HFFc6 (cell line): ENCODE measurements around the gene CCDC73. TPM values are rescaled to one million over a fixed set of nuclear protein-coding genes. Genes with fewer than 3 reads are reported as not detected.

Experiments used
- DNase-seq: peaks from one replicate; pipeline ENCODE4 v3.0.0-alpha.2; 2018
- H3K27ac Mint-ChIP-seq: 2 replicates; pipeline ENCODE4 v1.8.0; 2020; ENCODE audit warnings: mild to moderate bottlenecking, mixed read lengths
- H3K27me3 Mint-ChIP-seq: 2 replicates; pipeline ENCODE4 v1.8.0; 2021; ENCODE audit warnings: mild to moderate bottlenecking, moderate library complexity, mixed read lengths; ENCODE audit not compliant: insufficient read depth
- H3K36me3 Mint-ChIP-seq: 2 replicates; pipeline ENCODE4 v1.8.0; 2021; ENCODE audit warnings: low read depth, mixed read lengths
- H3K4me1 Mint-ChIP-seq: 2 replicates; pipeline ENCODE4 v1.8.0; 2020; ENCODE audit warnings: low read depth, mixed read lengths
- H3K4me3 Mint-ChIP-seq: 2 replicates; pipeline ENCODE4 v1.8.0; 2020; ENCODE audit warnings: mild to moderate bottlenecking, moderate library complexity, mixed read lengths
- H3K9me3 Mint-ChIP-seq: 2 replicates; pipeline ENCODE4 v1.8.0; 2020; ENCODE audit warnings: mild to moderate bottlenecking, mixed read lengths
- total RNA-seq, 6 experiments: library from RNA; stranded (reverse); fragmentation: NEBNext Ultra II Directional; extraction: Animal tissue kit (Norgen Biotek cat#: 25700); gene quantifications; 2 replicates in 1 of 6; 3 replicates in 5 of 6; pipeline ENCODE4 v1.2.3, GENCODE V29; 2021
- TF ChIP-seq, protein P1 (sequence below): fragments of 200-600 bp; sonication (generic); IDR thresholded peaks from 2 replicates; pipeline ENCODE4 v1.5.0; 2021; ENCODE audit warnings: antibody characterized with exemption, mild to moderate bottlenecking

The CCDC73 gene
- total RNA-seq, 6 experiments from 2014 or later, result not detected

DNA sequence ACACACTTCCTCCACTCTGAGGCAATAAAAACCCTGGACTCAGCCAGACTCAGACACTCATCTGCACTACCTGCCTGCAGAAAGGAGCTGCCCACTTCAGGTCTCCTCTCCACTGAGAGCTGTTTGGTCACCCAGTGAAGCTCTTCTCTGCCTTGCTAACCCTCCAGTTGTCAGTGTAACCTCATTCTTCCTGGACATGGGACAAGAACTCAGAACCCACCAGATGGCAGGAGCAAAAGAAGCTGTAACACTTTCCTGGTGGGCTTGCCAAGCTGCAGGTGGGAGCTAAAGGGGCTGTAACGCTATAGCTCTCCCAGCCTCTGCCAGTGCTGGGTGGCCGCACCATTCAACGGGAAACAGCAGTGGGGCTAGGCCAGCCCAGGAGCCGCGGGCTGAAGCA is 89.7 kb downstream of the CCDC73 start:
- no peak for DNase-seq
- Mint-ChIP-seq H3K9me3 (no peaks in the 10 kb centered on the region; the same call in 1 of the 2 replicates), H3K4me3 (no peak overlapping the region), H3K27ac (no peak overlapping the region), H3K27me3 (peaks cover 3% of the 10 kb centered on the region; the same call in 1 of the 2 replicates), H3K4me1 (peaks cover 32% of the 10 kb centered on the region), H3K36me3 (no peaks in the 10 kb centered on the region)
- TF ChIP-seq, protein P1, sequence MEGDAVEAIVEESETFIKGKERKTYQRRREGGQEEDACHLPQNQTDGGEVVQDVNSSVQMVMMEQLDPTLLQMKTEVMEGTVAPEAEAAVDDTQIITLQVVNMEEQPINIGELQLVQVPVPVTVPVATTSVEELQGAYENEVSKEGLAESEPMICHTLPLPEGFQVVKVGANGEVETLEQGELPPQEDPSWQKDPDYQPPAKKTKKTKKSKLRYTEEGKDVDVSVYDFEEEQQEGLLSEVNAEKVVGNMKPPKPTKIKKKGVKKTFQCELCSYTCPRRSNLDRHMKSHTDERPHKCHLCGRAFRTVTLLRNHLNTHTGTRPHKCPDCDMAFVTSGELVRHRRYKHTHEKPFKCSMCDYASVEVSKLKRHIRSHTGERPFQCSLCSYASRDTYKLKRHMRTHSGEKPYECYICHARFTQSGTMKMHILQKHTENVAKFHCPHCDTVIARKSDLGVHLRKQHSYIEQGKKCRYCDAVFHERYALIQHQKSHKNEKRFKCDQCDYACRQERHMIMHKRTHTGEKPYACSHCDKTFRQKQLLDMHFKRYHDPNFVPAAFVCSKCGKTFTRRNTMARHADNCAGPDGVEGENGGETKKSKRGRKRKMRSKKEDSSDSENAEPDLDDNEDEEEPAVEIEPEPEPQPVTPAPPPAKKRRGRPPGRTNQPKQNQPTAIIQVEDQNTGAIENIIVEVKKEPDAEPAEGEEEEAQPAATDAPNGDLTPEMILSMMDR, result no peak

DNA sequence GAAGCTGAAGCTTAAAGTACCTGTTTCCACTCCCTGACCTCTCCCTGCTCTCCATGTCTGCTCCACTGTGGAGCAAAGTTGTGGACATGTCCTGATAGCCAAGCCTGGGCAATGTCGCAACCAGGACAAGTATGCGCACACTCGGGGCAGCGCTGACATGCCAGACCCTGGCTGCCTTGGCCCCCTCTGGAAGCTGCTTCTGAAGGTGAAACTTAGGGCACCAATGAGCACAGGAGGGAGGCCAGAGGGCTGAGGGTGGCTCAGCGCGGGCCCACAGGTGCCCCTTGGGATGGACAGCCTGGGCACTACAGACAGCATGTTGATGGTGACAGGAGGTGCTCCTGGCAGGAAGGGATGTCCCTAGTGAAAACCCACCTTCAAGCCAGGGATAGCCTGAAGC is 90.2 kb downstream of the CCDC73 start:
- Mint-ChIP-seq H3K4me3 (no peak overlapping the region), H3K27ac (no peak overlapping the region)

DNA sequence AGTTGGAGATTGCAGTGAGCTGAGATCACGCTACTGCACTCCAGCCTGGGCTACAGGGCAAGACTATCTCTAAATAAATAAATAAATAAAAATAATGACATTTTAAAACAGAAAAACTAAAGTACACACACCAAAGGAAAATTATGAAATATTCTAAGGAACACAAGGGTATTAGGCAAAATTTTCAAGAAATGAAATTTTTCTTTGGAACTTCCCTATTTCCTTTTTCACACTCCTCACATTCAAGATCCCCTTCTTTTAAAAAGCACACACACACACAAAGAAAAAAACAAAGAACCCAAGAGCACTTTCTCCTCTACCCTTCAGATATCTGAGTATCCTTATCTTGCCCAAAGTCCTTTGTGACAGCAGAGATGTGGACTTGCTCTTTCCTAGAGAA is 92.8 kb downstream of the CCDC73 start:
- Mint-ChIP-seq H3K36me3 (no peaks in the 10 kb centered on the region), H3K27me3 (peaks cover 3% of the 10 kb centered on the region; the same call in 1 of the 2 replicates), H3K4me3 (no peak overlapping the region), H3K27ac (no peak overlapping the region), H3K4me1 (peaks cover 11% of the 10 kb centered on the region), H3K9me3 (no peaks in the 10 kb centered on the region; the same call in 1 of the 2 replicates)
- no peak for DNase-seq
- TF ChIP-seq, protein P1, result no peak

More for the DNA sequence above, 90.2 kb downstream of the CCDC73 start:
- no peak for DNase-seq
- TF ChIP-seq, protein P1, result no peak
- no peaks in the 10 kb centered on the region for H3K36me3 Mint-ChIP-seq
- H3K4me1 Mint-ChIP-seq, result peaks cover 32% of the 10 kb centered on the region
- H3K27me3 Mint-ChIP-seq, result peaks cover 3% of the 10 kb centered on the region; the same call in 1 of the 2 replicates
- no peaks in the 10 kb centered on the region; the same call in 1 of the 2 replicates for H3K9me3 Mint-ChIP-seq

DNA sequence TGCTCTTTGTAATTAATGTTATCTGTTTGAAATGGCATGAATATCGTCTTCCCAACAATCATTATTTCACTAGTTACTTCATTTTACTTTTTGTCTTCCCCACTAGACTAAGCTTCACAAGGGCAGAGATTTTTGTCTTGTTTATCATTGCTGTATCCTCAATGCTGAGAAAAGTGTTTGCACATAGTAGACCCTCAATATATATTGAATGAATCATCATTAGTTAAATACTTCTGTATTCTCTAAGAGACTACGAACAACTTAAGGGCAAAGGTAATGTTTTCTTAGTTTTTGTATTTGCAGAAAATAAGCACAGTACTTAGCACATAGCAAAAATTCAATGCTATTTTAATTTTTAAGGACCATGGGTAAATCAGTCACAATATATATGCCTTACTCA is 95.9 kb downstream of the CCDC73 start:
- Mint-ChIP-seq H3K4me3 (no peak overlapping the region), H3K36me3 (no peaks in the 10 kb centered on the region), H3K27me3 (peaks cover 6% of the 10 kb centered on the region), H3K9me3 (no peaks in the 10 kb centered on the region), H3K27ac (no peak overlapping the region), H3K4me1 (no peaks in the 10 kb centered on the region; the same call in 1 of the 2 replicates)
- TF ChIP-seq, protein P1, result no peak
- no peak for DNase-seq

DNA sequence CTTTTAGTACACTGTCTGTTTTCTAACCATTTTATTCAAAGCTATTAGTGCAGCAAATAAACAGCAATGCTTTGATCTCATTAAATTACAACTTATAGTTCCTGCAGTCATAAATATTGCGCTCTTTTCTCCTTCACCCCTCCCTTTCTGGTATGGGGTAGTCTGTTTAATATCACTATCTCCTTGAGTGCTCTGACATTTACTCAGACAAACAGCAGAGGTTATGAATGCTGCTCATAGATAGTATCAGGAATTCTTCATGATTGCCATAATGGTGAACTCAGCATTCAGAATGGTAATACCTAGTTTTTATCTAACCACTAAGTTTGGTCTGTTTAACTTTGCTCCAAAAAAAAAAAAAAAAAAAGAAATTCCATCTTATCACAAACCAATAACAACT is 123.4 kb downstream of the CCDC73 start:
- DNase-seq, result no peak
- no peaks in the 10 kb centered on the region for H3K36me3 Mint-ChIP-seq
- H3K4me3 Mint-ChIP-seq, result no peak overlapping the region
- peaks cover 2% of the 10 kb centered on the region; the same call in 1 of the 2 replicates for H3K27me3 Mint-ChIP-seq
- TF ChIP-seq, protein P1, result no peak
- H3K4me1 Mint-ChIP-seq, result no peaks in the 10 kb centered on the region
- H3K9me3 Mint-ChIP-seq, result 0 out of 2 replicates have a peak, but pooled peaks cover 8% of the 10 kb centered on the region
- no peak overlapping the region for H3K27ac Mint-ChIP-seq

DNA sequence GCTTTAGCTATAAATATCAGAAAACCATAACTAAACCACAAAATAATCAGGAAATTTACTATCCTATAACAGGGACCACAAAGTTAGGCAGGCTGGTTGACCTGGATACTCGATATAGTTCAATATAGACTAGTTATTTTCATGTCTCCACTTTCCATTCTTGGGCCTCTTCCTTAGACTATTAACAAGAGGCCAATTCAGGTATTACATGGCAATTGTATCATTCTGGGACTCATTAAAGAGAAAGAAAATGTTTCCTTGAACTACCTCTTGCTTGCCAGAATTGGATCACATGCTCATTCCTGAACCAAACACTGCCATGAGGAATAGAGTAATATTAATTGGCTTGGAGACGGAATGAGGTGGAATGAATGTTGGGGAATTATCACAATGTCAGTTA is 134.8 kb downstream of the CCDC73 start:
- H3K27me3 Mint-ChIP-seq, result no peaks in the 10 kb centered on the region; the same call in 1 of the 2 replicates
- TF ChIP-seq, protein P1, result peak; percentile 39; the same call in 1 of the 2 replicates
- H3K27ac Mint-ChIP-seq, result no peak overlapping the region
- no peaks in the 10 kb centered on the region for H3K36me3 Mint-ChIP-seq
- H3K4me1 Mint-ChIP-seq, result peaks cover 36% of the 10 kb centered on the region
- DNase-seq, result no peak
- H3K9me3 Mint-ChIP-seq, result no peaks in the 10 kb centered on the region
- no peak overlapping the region for H3K4me3 Mint-ChIP-seq
